SK-N-SH (cell line): ENCODE results near the gene TGFA. TPM values are rescaled to one million over a fixed set of nuclear protein-coding genes. Genes with fewer than 3 reads are reported as not detected.

Experiments used
- CTCF ChIA-PET: fragments of 300-600, 350-600 bp; formaldehyde crosslinking; extraction: SDS; loops from one replicate; lab custom pipeline; 2021; lab: Yijun Ruan, JAX
- POLR2A ChIA-PET: fragments of 350-600 bp; sonication (Branson Sonifier 250); formaldehyde crosslinking; extraction: SDS; loops from one replicate; lab custom pipeline; 2020; ENCODE audit warnings: antibody characterized with exemption, inconsistent platforms; lab: Yijun Ruan, JAX
- DNase-seq: peaks from one replicate; pipeline ENCODE4 v3.0.0; 2012
- H2AFZ ChIP-seq: fragments of 200-600 bp; sonication (generic); 2 replicates; pipeline ENCODE4 v1.8.1; 2016; ENCODE audit warnings: antibody characterized with exemption, mild to moderate bottlenecking, low read depth
- H3F3A ChIP-seq: fragments of 200-600 bp; sonication (generic); replicated peaks from 2 replicates; pipeline ENCODE3; 2016; ENCODE audit warnings: antibody characterized with exemption, mild to moderate bottlenecking; ENCODE audit not compliant: insufficient read depth
- H3K27ac ChIP-seq, 2 experiments: fragments of 200-500 bp in 1 of 2; fragments of 200-600 bp in 1 of 2; sonication (Bioruptor generic) in 1 of 2; sonication (generic), shearing (Covaris generic) in 1 of 2; 2 replicates each; pipeline versions ENCODE4 v1.5.1 to v1.6.1; 2014 to 2016; ENCODE audit warnings: low read depth in 2 of 2, inconsistent platforms in 1 of 2, low read length in 1 of 2, mild to moderate bottlenecking in 1 of 2, mixed read lengths in 1 of 2
- H3K27me3 ChIP-seq: fragments of 200-600 bp; sonication (generic), shearing (Covaris generic); 2 replicates; pipeline ENCODE4 v1.6.1; 2016; ENCODE audit warnings: mixed run types; ENCODE audit not compliant: insufficient read depth
- H3K36me3 ChIP-seq, 2 experiments: fragments of 200-500 bp in 1 of 2; fragments of 200-600 bp in 1 of 2; sonication (Bioruptor generic) in 1 of 2; sonication (generic) in 1 of 2; replicated peaks in 1 of 2; 2 replicates each; pipeline versions ENCODE3 to v1.5.1; 2014 to 2016; ENCODE audit warnings: low read length in 1 of 2, mild to moderate bottlenecking in 1 of 2; ENCODE audit not compliant: insufficient read depth in 2 of 2, control insufficient read depth in 1 of 2
- H3K4me1 ChIP-seq, 2 experiments: fragments of 200-500 bp in 1 of 2; fragments of 200-600 bp in 1 of 2; sonication (Bioruptor generic) in 1 of 2; sonication (generic), shearing (Covaris generic) in 1 of 2; 2 replicates each; pipeline versions ENCODE4 v1.5.1 to v1.6.1; 2014 to 2016; ENCODE audit warnings: low read depth in 1 of 2, low read length in 1 of 2, mixed run types in 1 of 2; ENCODE audit not compliant: insufficient read depth in 2 of 2, control insufficient read depth in 1 of 2
- H3K4me2 ChIP-seq: fragments of 200-600 bp; sonication (generic), shearing (Covaris generic); 2 replicates; pipeline ENCODE4 v1.6.1; 2017; ENCODE audit warnings: mixed run types
- H3K4me3 ChIP-seq, 2 experiments: fragments of 200-500 bp in 1 of 2; fragments of 200-600 bp in 1 of 2; sonication (Bioruptor generic) in 1 of 2; sonication (generic), shearing (Covaris generic) in 1 of 2; 2 replicates each; pipeline versions ENCODE4 v1.5.1 to v1.8.1; 2014 to 2016; ENCODE audit warnings: low read depth in 2 of 2, inconsistent platforms in 1 of 2, low read length in 1 of 2, mild to moderate bottlenecking in 1 of 2, mixed read lengths in 1 of 2, moderate library complexity in 1 of 2
- H3K79me2 ChIP-seq: fragments of 200-600 bp; sonication (generic); 2 replicates; pipeline ENCODE4 v1.8.1; 2017; ENCODE audit warnings: mild to moderate bottlenecking; ENCODE audit not compliant: insufficient read depth
- H3K9ac ChIP-seq: fragments of 200-600 bp; sonication (generic); 2 replicates; pipeline ENCODE4 v1.6.1; 2017; ENCODE audit warnings: mixed run types
- H3K9me2 ChIP-seq: fragments of 200-600 bp; sonication (generic); 2 replicates; pipeline ENCODE4 v1.6.1; 2017; ENCODE audit warnings: mixed run types
- H3K9me3 ChIP-seq: fragments of 200-600 bp; sonication (generic); 2 replicates; pipeline ENCODE4 v1.6.1; 2017; ENCODE audit warnings: mixed run types, mild to moderate bottlenecking, moderate library complexity
- H4K20me1 ChIP-seq: fragments of 200-600 bp; sonication (generic); 2 replicates; pipeline ENCODE4 v1.6.1; 2017; ENCODE audit warnings: mild to moderate bottlenecking, mixed run types; ENCODE audit not compliant: insufficient read depth
- CTCF ChIP-seq: fragments of 200-600 bp; sonication (generic); IDR thresholded peaks from 2 replicates; pipeline ENCODE4 v1.6.1; 2017; ENCODE audit warnings: antibody characterized with exemption, mild to moderate bottlenecking, moderate library complexity
- ELF1 ChIP-seq: IDR thresholded peaks from 2 replicates; pipeline ENCODE4 v1.4.0; 2012
- EP300 ChIP-seq, 2 experiments: IDR thresholded peaks; 2 replicates each; pipeline versions ENCODE4 v1.4.0 to v1.6.1; 2012; ENCODE audit warnings: borderline replicate concordance in 1 of 2, low read depth in 1 of 2, low read length in 1 of 2
- FOSL2 ChIP-seq: IDR thresholded peaks from 2 replicates; pipeline ENCODE4 v1.4.0; 2012; ENCODE audit warnings: low read depth, mild to moderate bottlenecking, moderate library complexity, borderline replicate concordance
- FOXJ3 ChIP-seq: sonication (generic); formaldehyde crosslinking; IDR thresholded peaks from 2 replicates; pipeline ENCODE4 v1.5.1; 2020; ENCODE audit warnings: mild to moderate bottlenecking, missing genetic modification reagents
- FOXM1 ChIP-seq: IDR thresholded peaks from 2 replicates; pipeline ENCODE4 v1.4.0; 2012; ENCODE audit warnings: low read depth, mild to moderate bottlenecking
- GABPA ChIP-seq: IDR thresholded peaks from 2 replicates; pipeline ENCODE4 v1.4.0; 2012; ENCODE audit warnings: low read depth, mild to moderate bottlenecking
- GATA2 ChIP-seq: sonication (generic); formaldehyde crosslinking; IDR thresholded peaks from 2 replicates; pipeline ENCODE4 v1.5.0; 2020; ENCODE audit warnings: mild to moderate bottlenecking, missing genetic modification reagents
- IRF3 ChIP-seq: fragments of 150-350 bp; IDR thresholded peaks from 2 replicates; pipeline ENCODE4 v1.6.1; 2016; ENCODE audit warnings: mild to moderate bottlenecking, low read depth, low read length
- NRF1 ChIP-seq: IDR thresholded peaks from 2 replicates; pipeline ENCODE4 v1.6.1; 2012; ENCODE audit warnings: low read depth, mild to moderate bottlenecking, low read length
- RFX5 ChIP-seq: IDR thresholded peaks from 2 replicates; pipeline ENCODE4 v1.6.1; 2012; ENCODE audit warnings: mild to moderate bottlenecking, improper control_type of control experiment, low read length
- RXRA ChIP-seq: IDR thresholded peaks from 2 replicates; pipeline ENCODE4 v1.4.0; 2012; ENCODE audit warnings: low read depth, mild to moderate bottlenecking, borderline replicate concordance
- SMC3 ChIP-seq: IDR thresholded peaks from 2 replicates; pipeline ENCODE4 v1.6.1; 2012; ENCODE audit warnings: low read depth, low read length, improper control_type of control experiment
- TEAD4 ChIP-seq: IDR thresholded peaks from 2 replicates; pipeline ENCODE4 v1.4.0; 2012; ENCODE audit warnings: mild to moderate bottlenecking, borderline replicate concordance; ENCODE audit not compliant: insufficient read depth
- USF1 ChIP-seq: IDR thresholded peaks from 2 replicates; pipeline ENCODE4 v1.4.0; 2012; ENCODE audit warnings: low read depth, borderline replicate concordance
- ZBTB33 ChIP-seq: IDR thresholded peaks from 2 replicates; pipeline ENCODE4 v1.4.0; 2012; ENCODE audit warnings: low read depth, borderline replicate concordance
- WGBS: methylation state at CpG from one replicate; pipeline ENCODE4 v1.1.6; 2017; ENCODE audit warnings: low lambda C conversion rate; 5-methylcytosine and 5-hydroxymethylcytosine counted together
- polyA plus RNA-seq, 3 experiments: library from polyadenylated mRNA; depleted of rRNA; stranded (reverse); fragments of >200 nt; gene quantifications; 2 replicates each; pipeline ENCODE4 v1.2.3, GENCODE V29; 2012

Gene TGFA
- polyA plus RNA-seq, 1 of the 3 experiments (the other 2 are of a cell fraction), result not detected

- WGBS, result 38% methylated on average over 2 of the region's 2 CpGs
- no peak overlapping the region for H3K27ac ChIP-seq
- H3K4me3 ChIP-seq, result no peak overlapping the region
- H2AFZ ChIP-seq, result no peak overlapping the region
- H3K9me3 ChIP-seq, result no peaks in the 10 kb centered on the region
- H3F3A ChIP-seq, result no peaks in the 10 kb centered on the region
- no peak overlapping the region for H3K4me2 ChIP-seq
- no peaks in the 10 kb centered on the region for H4K20me1 ChIP-seq
- DNase-seq, result no peak
- ChIA-PET CTCF (no interaction called here), POLR2A (no interaction called here)
- no peaks in the 10 kb centered on the region; the same call in 1 of the 2 replicates for H3K27me3 ChIP-seq
- no peaks in the 10 kb centered on the region for H3K36me3 ChIP-seq
- no peaks in the 10 kb centered on the region for H3K79me2 ChIP-seq
- no peaks in the 10 kb centered on the region for H3K9me2 ChIP-seq
- no peak overlapping the region for H3K9ac ChIP-seq
- H3K4me1 ChIP-seq, result no peaks in the 10 kb centered on the region
- no peak for TF ChIP-seq USF1
- TF ChIP-seq GATA2, result no peak
- no peak for TF ChIP-seq GABPA
- no peak for TF ChIP-seq EP300 (IDR thresholded peaks at IDR 0.05; ENCODE audit: borderline replicate concordance in 1 of 2, low read depth in 1 of 2, low read length in 1 of 2)
- TF ChIP-seq CTCF, result no peak
- no peak for TF ChIP-seq RXRA
- TF ChIP-seq ZBTB33, result no peak
- TF ChIP-seq TEAD4, result no peak
- TF ChIP-seq FOSL2, result no peak
- TF ChIP-seq SMC3, result no peak
- TF ChIP-seq, all 33 proteins: peak for 0
These were observed 34.2 kb downstream of the TGFA start for GRCh38 chr2:70519453-70519852.

- TF ChIP-seq IRF3 (no peak), SMC3 (no peak), RFX5 (no peak), GABPA (no peak), ELF1 (no peak), FOXJ3 (CRISPR knock-in tag) (no peak), TEAD4 (no peak), NRF1 (no peak), FOXM1 (no peak)
- H3K4me3 ChIP-seq, result no peak overlapping the region
- no peaks in the 10 kb centered on the region for H3K4me1 ChIP-seq
- WGBS, result 71% methylated on average over 1 of the region's 1 CpG
- CTCF ChIA-PET, result interaction anchor here (1.5 kb wide), 1 partner anchor 21 kb away, joined by 3 read pairs; no protein-coding TSS in a partner anchor
- no peaks in the 10 kb centered on the region for H3K9me3 ChIP-seq
- no peak for DNase-seq
- H4K20me1 ChIP-seq, result no peaks in the 10 kb centered on the region
- no peaks in the 10 kb centered on the region for H3K79me2 ChIP-seq
- no peaks in the 10 kb centered on the region for H3K36me3 ChIP-seq
- H3K27ac ChIP-seq, result no peak overlapping the region
- H2AFZ ChIP-seq, result no peak overlapping the region
- no peaks in the 10 kb centered on the region; the same call in 1 of the 2 replicates for H3K27me3 ChIP-seq
- no peak overlapping the region for H3K9ac ChIP-seq
- H3F3A ChIP-seq, result no peaks in the 10 kb centered on the region
- no peaks in the 10 kb centered on the region for H3K9me2 ChIP-seq
- no peak overlapping the region for H3K4me2 ChIP-seq
- POLR2A ChIA-PET, result no interaction called here
These were observed 35.1 kb downstream of the TGFA start for GRCh38 chr2:70518557-70518956.
